H1 (cell line): ENCODE data around the gene R3HCC1L. TPM values are rescaled to one million over a fixed set of nuclear protein-coding genes. Genes with fewer than 3 reads are reported as not detected.

Experiments used
- CTCF ChIA-PET: fragments of 300-600 bp; sonication (Branson Sonifier 250); formaldehyde crosslinking; loops from one replicate; lab custom pipeline; 2021; ENCODE audit not compliant: partially characterized antibody; lab: Charles Lee
- POLR2A ChIA-PET: fragments of 300-600 bp; sonication (Branson Sonifier 250); formaldehyde crosslinking; loops from one replicate; lab custom pipeline; 2021; ENCODE audit warnings: inconsistent platforms; ENCODE audit not compliant: partially characterized antibody; lab: Charles Lee
- DNase-seq, 2 experiments: peaks; one replicate each; pipeline versions ENCODE4 v3.0.0 to v3.0.0-alpha.2; 2010 to 2022; ENCODE audit warnings: low spot score in 2 of 2, low read depth in 1 of 2, mixed read lengths in 1 of 2
- FAIRE-seq: peaks from 2 replicates; lab custom pipeline; 2011; peaks lifted over from hg19 to GRCh38; lab: Jason Lieb, UNC
- H2AFZ ChIP-seq: 2 replicates; pipeline ENCODE4 v1.8.1; 2012; ENCODE audit warnings: low read length, inconsistent platforms
- H2AK5ac ChIP-seq: 2 replicates; pipeline ENCODE4 v1.6.1; 2013; ENCODE audit warnings: low read depth, low read length
- H2BK120ac ChIP-seq: replicated peaks from 2 replicates; pipeline ENCODE3; 2013; ENCODE audit warnings: low read depth, low read length, inconsistent platforms
- H2BK12ac ChIP-seq: 2 replicates; pipeline ENCODE4 v1.6.1; 2013; ENCODE audit warnings: low read depth, low read length
- H2BK15ac ChIP-seq: 2 replicates; pipeline ENCODE4 v1.6.1; 2013; ENCODE audit warnings: low read length
- H2BK20ac ChIP-seq: 2 replicates; pipeline ENCODE4 v1.6.1; 2013; ENCODE audit warnings: low read length
- H2BK5ac ChIP-seq: 2 replicates; pipeline ENCODE4 v1.6.1; 2013; ENCODE audit warnings: low read depth, low read length
- H3K14ac ChIP-seq: 2 replicates; pipeline ENCODE4 v1.6.1; 2013; ENCODE audit warnings: inconsistent platforms; ENCODE audit not compliant: insufficient read length
- H3K18ac ChIP-seq: 2 replicates; pipeline ENCODE4 v1.6.1; 2013; ENCODE audit warnings: low read length; ENCODE audit errors: extremely low read depth
- H3K23ac ChIP-seq: 2 replicates; pipeline ENCODE4 v1.6.1; 2013; ENCODE audit warnings: inconsistent platforms; ENCODE audit not compliant: insufficient read length
- H3K23me2 ChIP-seq: 2 replicates; pipeline ENCODE4 v1.6.1; 2013; ENCODE audit warnings: low read depth, low read length
- H3K27ac ChIP-seq: 2 replicates; pipeline ENCODE4 v1.6.1; 2011; ENCODE audit warnings: low read depth, low read length, inconsistent platforms
- H3K27me3 ChIP-seq, 4 experiments: replicated peaks in 1 of 4; 1 replicate in 1 of 4; 2 replicates in 3 of 4; pipeline versions ENCODE4 v1.6.1 to v1.8.1; 2011 to 2013; ENCODE audit warnings: low read length in 3 of 4, mild to moderate bottlenecking in 3 of 4, inconsistent platforms in 2 of 4, mixed read lengths in 2 of 4, moderate library complexity in 1 of 4; ENCODE audit not compliant: control insufficient read depth in 3 of 4, insufficient read depth in 3 of 4; ENCODE audit errors: extremely low read depth in 1 of 4
- H3K36me3 ChIP-seq, 4 experiments: 2 replicates each; pipeline versions ENCODE4 v1.6.1 to v1.8.1; 2011 to 2013; ENCODE audit warnings: mild to moderate bottlenecking in 4 of 4, low read length in 3 of 4, moderate library complexity in 2 of 4, control low read depth in 1 of 4, inconsistent platforms in 1 of 4; ENCODE audit not compliant: insufficient read depth in 4 of 4, control insufficient read depth in 2 of 4
- H3K4ac ChIP-seq: replicated peaks from 2 replicates; pipeline ENCODE3; 2013; ENCODE audit warnings: low read length, low read depth, mixed read lengths, inconsistent platforms; ENCODE audit not compliant: insufficient read length
- H3K4me1 ChIP-seq, 4 experiments: replicated peaks in 1 of 4; 1 replicate in 1 of 4; 2 replicates in 3 of 4; pipeline versions ENCODE4 v1.6.1 to v1.8.1; 2011 to 2013; ENCODE audit warnings: low read length in 3 of 4, inconsistent platforms in 2 of 4, mixed read lengths in 1 of 4; ENCODE audit not compliant: insufficient read depth in 4 of 4, control insufficient read depth in 3 of 4
- H3K4me2 ChIP-seq, 2 experiments: 2 replicates each; pipeline versions ENCODE4 v1.6.1 to v1.8.1; 2011 to 2013; ENCODE audit warnings: low read depth in 2 of 2, low read length in 2 of 2, control low read depth in 1 of 2, inconsistent platforms in 1 of 2, mild to moderate bottlenecking in 1 of 2; ENCODE audit not compliant: insufficient read depth in 1 of 2
- H3K4me3 ChIP-seq, 4 experiments: fragments of 200-600, 300-600 bp in 1 of 4; sonication (generic), shearing (Covaris generic), sonication (Bioruptor Twin) in 1 of 4; 2 replicates each; pipeline versions ENCODE4 v1.5.1 to v1.8.1; 2011 to 2016; ENCODE audit warnings: low read length in 4 of 4, low read depth in 3 of 4, control low read depth in 2 of 4, inconsistent platforms in 2 of 4, mild to moderate bottlenecking in 2 of 4, mixed read lengths in 1 of 4, moderate library complexity in 1 of 4; ENCODE audit not compliant: insufficient read depth in 2 of 4; ENCODE audit errors: extremely low read depth in 1 of 4
- H3K56ac ChIP-seq: replicated peaks from 2 replicates; pipeline ENCODE3; 2013; ENCODE audit warnings: low read depth, mild to moderate bottlenecking, mixed read lengths, low read length, inconsistent platforms; ENCODE audit not compliant: insufficient read length
- H3K79me1 ChIP-seq: 2 replicates; pipeline ENCODE4 v1.6.1; 2013; ENCODE audit warnings: low read depth, low read length, control low read depth
- H3K79me2 ChIP-seq, 2 experiments: 2 replicates each; pipeline versions ENCODE4 v1.6.1 to v1.8.1; 2012 to 2013; ENCODE audit warnings: low read length in 2 of 2, mild to moderate bottlenecking in 2 of 2, inconsistent platforms in 1 of 2; ENCODE audit not compliant: insufficient read depth in 2 of 2, control insufficient read depth in 1 of 2
- H3K9ac ChIP-seq, 4 experiments: replicated peaks in 1 of 4; 1 replicate in 1 of 4; 2 replicates in 3 of 4; pipeline versions ENCODE4 v1.6.1 to v1.8.1; 2011 to 2013; ENCODE audit warnings: low read depth in 3 of 4, low read length in 3 of 4, control low read depth in 2 of 4, mild to moderate bottlenecking in 2 of 4, moderate library complexity in 2 of 4, inconsistent platforms in 1 of 4; ENCODE audit errors: extremely low read depth in 1 of 4
- H3K9me3 ChIP-seq, 2 experiments: 2 replicates each; pipeline versions ENCODE4 v1.6.1 to v1.8.1; 2012 to 2013; ENCODE audit warnings: mild to moderate bottlenecking in 2 of 2, moderate library complexity in 2 of 2, control low read depth in 1 of 2, inconsistent platforms in 1 of 2, low read depth in 1 of 2, low read length in 1 of 2, mixed read lengths in 1 of 2; ENCODE audit not compliant: insufficient read depth in 2 of 2
- H4K20me1 ChIP-seq, 2 experiments: replicated peaks in 1 of 2; 2 replicates each; pipeline versions ENCODE3 to v1.8.1; 2011 to 2013; ENCODE audit warnings: inconsistent platforms in 2 of 2, low read length in 2 of 2, mild to moderate bottlenecking in 1 of 2; ENCODE audit not compliant: insufficient read depth in 2 of 2, control insufficient read depth in 1 of 2
- H4K5ac ChIP-seq: 2 replicates; pipeline ENCODE4 v1.6.1; 2013; ENCODE audit warnings: low read length, low read depth, mixed read lengths, inconsistent platforms; ENCODE audit not compliant: insufficient read length
- H4K8ac ChIP-seq: 2 replicates; pipeline ENCODE4 v1.8.0; 2013; ENCODE audit warnings: mild to moderate bottlenecking, moderate library complexity, low read length, inconsistent platforms; ENCODE audit not compliant: insufficient read depth; ENCODE audit errors: extremely low read depth
- H4K91ac ChIP-seq: replicated peaks from 2 replicates; pipeline ENCODE3; 2013; ENCODE audit warnings: low read length, mixed read lengths, inconsistent platforms; ENCODE audit not compliant: insufficient read length
- CBX5 ChIP-seq: fragments of 300-800, 300-1000 bp; sonication (generic); IDR thresholded peaks from 2 replicates; pipeline ENCODE4 v1.7.1; 2016; ENCODE audit warnings: antibody characterized with exemption, low read length, low read depth
- FOSL1 ChIP-seq: IDR thresholded peaks from 2 replicates; pipeline ENCODE4 v1.6.1; 2011; ENCODE audit warnings: mild to moderate bottlenecking, low read depth, low read length, moderate library complexity; ENCODE audit not compliant: insufficient read depth
- GABPA ChIP-seq: IDR thresholded peaks from 2 replicates; pipeline ENCODE4 v1.6.1; 2011; ENCODE audit warnings: mild to moderate bottlenecking, low read length, moderate library complexity, borderline replicate concordance; ENCODE audit not compliant: insufficient read depth
- POU5F1 ChIP-seq: IDR thresholded peaks from 2 replicates; pipeline ENCODE4 v1.6.1; 2011; ENCODE audit warnings: low read depth, mild to moderate bottlenecking, low read length, moderate library complexity
- TCF12 ChIP-seq: IDR thresholded peaks from 2 replicates; pipeline ENCODE4 v1.6.1; 2011; ENCODE audit warnings: low read depth, mild to moderate bottlenecking, low read length
- WGBS, 2 experiments: shearing (Covaris generic) in 1 of 2; methylation state at CpG; one replicate each; pipeline versions ENCODE4 v1.1.6 to v1.1.7; 2013 to 2015; ENCODE audit warnings: low lambda C conversion rate in 2 of 2, mixed read lengths in 2 of 2, inconsistent platforms in 1 of 2, low coverage in 1 of 2, missing lambda C conversion rate in 1 of 2; ENCODE audit not compliant: insufficient replicate concordance in 2 of 2, insufficient coverage in 1 of 2, insufficient read length in 1 of 2; ENCODE audit errors: extremely low coverage in 1 of 2, missing lambda C conversion rate in 1 of 2; 5-methylcytosine and 5-hydroxymethylcytosine counted together
- polyA plus RNA-seq, 7 experiments: library from polyadenylated mRNA; depleted of rRNA in 3 of 7; stranded (reverse) in 5 of 7; unstranded in 2 of 7; fragments of >200 nt in 5 of 7; fragments of 200-250 nt in 2 of 7; gene quantifications; 1 replicate in 5 of 7; 2 replicates in 1 of 7; 4 replicates in 1 of 7; pipeline versions ENCODE4 v1.2.1 to v1.2.3, GENCODE V29; 2011 to 2013; ENCODE audit warnings: missing spikeins in 2 of 7, mixed read lengths in 2 of 7
- total RNA-seq: library from RNA; stranded (reverse); fragmentation: NEBNext Ultra II Directional; extraction: Animal tissue kit (Norgen Biotek cat#: 25700); gene quantifications from 2 replicates; pipeline ENCODE4 v1.2.1, GENCODE V29; 2021
- TF ChIP-seq, protein P1 (sequence below): IDR thresholded peaks from 2 replicates; pipeline ENCODE4 v1.6.1; 2012; ENCODE audit warnings: inconsistent platforms

Gene R3HCC1L
- total and polyA plus RNA-seq, 2 of the 8 experiments (the other 6 are each of a cell fraction or from before 2014, with no cell fraction given) = 6.9 to 13.9 TPM

DNA sequence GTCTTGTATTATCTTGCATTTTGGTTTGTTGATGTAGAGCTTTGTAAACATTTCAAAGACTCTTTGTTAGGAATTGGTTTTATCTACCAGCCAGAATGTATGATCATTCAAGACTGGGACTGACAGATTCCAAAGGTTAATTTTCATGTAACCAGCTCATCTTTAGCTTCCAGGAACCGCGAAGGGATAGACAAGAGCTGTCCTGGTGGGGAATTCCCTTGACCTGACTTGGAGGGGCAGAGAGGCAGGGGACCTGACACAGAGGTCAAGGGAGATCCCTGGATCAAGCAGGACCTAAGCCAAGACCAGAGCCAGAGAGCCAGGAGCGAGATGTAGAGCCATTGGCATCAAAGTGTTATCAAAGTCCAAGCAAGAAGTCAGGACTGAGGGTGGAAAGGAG is 140.1 kb downstream of the R3HCC1L start:
- no peak overlapping the region for H3K4me3 ChIP-seq
- no peaks in the 10 kb centered on the region for H3K23me2 ChIP-seq
- no peak overlapping the region for H3K4me2 ChIP-seq
- H2BK15ac ChIP-seq = no peak overlapping the region
- no peak overlapping the region for H4K5ac ChIP-seq
- H3K23ac ChIP-seq = no peak overlapping the region
- POLR2A ChIA-PET = no interaction called here
- no peak overlapping the region for H3K9ac ChIP-seq
- no peaks in the 10 kb centered on the region for H3K9me3 ChIP-seq
- peaks cover 0 to 7% (median 3%) of the 10 kb centered on the region in 4 experiments; a peak in 3 of 7 replicates for H3K4me1 ChIP-seq
- H3K36me3 ChIP-seq = no peaks in the 10 kb centered on the region
- no peak overlapping the region for H2BK120ac ChIP-seq
- H3K27me3 ChIP-seq = no peaks in the 10 kb centered on the region
- H4K8ac ChIP-seq = no peak overlapping the region
- H3K27ac ChIP-seq = no peak overlapping the region
- no peak overlapping the region for H4K91ac ChIP-seq
- no peak overlapping the region for H2BK12ac ChIP-seq
- H4K20me1 ChIP-seq = no peaks in the 10 kb centered on the region
- no peak overlapping the region for H3K56ac ChIP-seq
- FAIRE-seq (no peak), DNase-seq (no peak)
- no peaks in the 10 kb centered on the region for H3K79me1 ChIP-seq
- H3K18ac ChIP-seq = no peak overlapping the region
- no peak overlapping the region for H2AFZ ChIP-seq
- H2BK5ac ChIP-seq = no peak overlapping the region
- H2AK5ac ChIP-seq = no peak overlapping the region
- 94% methylated on average over 3 of the region's 3 CpGs; no CpG with 5 or more reads in 1 of the 2 experiments for WGBS, 2 experiments
- H3K79me2 ChIP-seq = no peaks in the 10 kb centered on the region
- H3K4ac ChIP-seq = no peak overlapping the region
- no peak overlapping the region for H2BK20ac ChIP-seq
- CTCF ChIA-PET = interaction anchor here (0.7 to 2.6 kb wide), 5 partner anchors 12 to 57 kb away, joined by 3 to 17 read pairs (median 9); no protein-coding TSS in a partner anchor
- H3K14ac ChIP-seq = no peak overlapping the region
- TF ChIP-seq FOSL1 = no peak
- TF ChIP-seq CBX5 = no peak
- TF ChIP-seq, protein P1, sequence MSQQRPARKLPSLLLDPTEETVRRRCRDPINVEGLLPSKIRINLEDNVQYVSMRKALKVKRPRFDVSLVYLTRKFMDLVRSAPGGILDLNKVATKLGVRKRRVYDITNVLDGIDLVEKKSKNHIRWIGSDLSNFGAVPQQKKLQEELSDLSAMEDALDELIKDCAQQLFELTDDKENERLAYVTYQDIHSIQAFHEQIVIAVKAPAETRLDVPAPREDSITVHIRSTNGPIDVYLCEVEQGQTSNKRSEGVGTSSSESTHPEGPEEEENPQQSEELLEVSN = no peak
- TF ChIP-seq POU5F1 = no peak
- no peak for TF ChIP-seq GABPA
- no peak for TF ChIP-seq TCF12
